ENCODE measurements around the gene GGTA1.

The GGTA1 gene

GRCh38 chr9:121498150-121498486, 1.5 kb downstream of the GGTA1 start:
- peaks cover 50% of the 10 kb centered on the region for H3K27me3 ChIP-seq (ENCODE audit: control insufficient read depth, insufficient read depth, low read length)
- peak overlapping the region; percentile 59 for H3K4me3 ChIP-seq (ENCODE audit: low read depth, low read length)
- H3K4me1 ChIP-seq (ENCODE audit: control insufficient read depth, insufficient read depth, low read length): no peaks in the 10 kb centered on the region
- H3K9me3 ChIP-seq (ENCODE audit: control insufficient read depth, insufficient read depth, low read length): no peaks in the 10 kb centered on the region
- H3K9ac ChIP-seq (ENCODE audit: low read depth, low read length): no peak overlapping the region
- H3K36me3 ChIP-seq (ENCODE audit: control insufficient read depth, insufficient read depth, low read length): no peaks in the 10 kb centered on the region

- Histone ChIP-seq H3K27me3 (ENCODE audit: control insufficient read depth, insufficient read depth, low read length) (peaks cover 38% of the 10 kb centered on the region), H3K9ac (ENCODE audit: low read depth, low read length) (no peak overlapping the region), H3K4me1 (ENCODE audit: control insufficient read depth, insufficient read depth, low read length) (no peaks in the 10 kb centered on the region)
Measured at GRCh38 chr9:121495976-121496375, 3.7 kb downstream of the GGTA1 start.

DNA sequence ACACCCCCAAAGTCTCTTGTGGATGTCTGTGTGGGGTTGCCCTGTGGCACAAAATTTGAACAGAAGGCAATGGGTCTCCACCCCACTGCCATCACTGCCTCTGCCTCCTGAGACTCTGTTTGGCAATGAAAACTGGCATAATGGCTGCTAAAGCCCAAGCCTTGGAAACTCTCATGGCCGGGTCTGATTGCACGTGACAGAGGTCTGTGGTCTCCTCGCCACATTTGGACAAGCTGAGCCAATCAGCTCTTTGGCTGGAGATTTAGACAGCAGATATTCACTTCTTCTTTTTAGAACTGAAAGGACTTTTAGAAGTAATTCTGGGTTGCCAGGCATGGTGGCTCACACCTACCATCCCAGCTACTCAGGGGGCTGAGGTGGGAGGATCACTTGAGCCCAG, 5.5 kb downstream of the GGTA1 start:
- H3K36me3 ChIP-seq (ENCODE audit: control insufficient read depth, insufficient read depth, low read length): no peaks in the 10 kb centered on the region
- no peaks in the 10 kb centered on the region for H3K4me1 ChIP-seq (ENCODE audit: control insufficient read depth, insufficient read depth, low read length)
- no peak overlapping the region for H3K9ac ChIP-seq (ENCODE audit: low read depth, low read length)
- H3K9me3 ChIP-seq (ENCODE audit: control insufficient read depth, insufficient read depth, low read length): no peaks in the 10 kb centered on the region
- no peak overlapping the region for H3K4me3 ChIP-seq (ENCODE audit: low read depth, low read length)
- peaks cover 22% of the 10 kb centered on the region for H3K27me3 ChIP-seq (ENCODE audit: control insufficient read depth, insufficient read depth, low read length)

More at GRCh38 chr9:121495976-121496375, 3.7 kb downstream of the GGTA1 start:
- no peaks in the 10 kb centered on the region for H3K9me3 ChIP-seq (ENCODE audit: control insufficient read depth, insufficient read depth, low read length)
- H3K4me3 ChIP-seq (ENCODE audit: low read depth, low read length): no peak overlapping the region
- no peaks in the 10 kb centered on the region for H3K36me3 ChIP-seq (ENCODE audit: control insufficient read depth, insufficient read depth, low read length)

- Histone ChIP-seq H3K4me3 (ENCODE audit: low read depth, low read length) (no peak overlapping the region), H3K36me3 (ENCODE audit: control insufficient read depth, insufficient read depth, low read length) (no peaks in the 10 kb centered on the region), H3K4me1 (ENCODE audit: control insufficient read depth, insufficient read depth, low read length) (no peaks in the 10 kb centered on the region), H3K27me3 (ENCODE audit: control insufficient read depth, insufficient read depth, low read length) (no peaks in the 10 kb centered on the region), H3K9ac (ENCODE audit: low read depth, low read length) (no peak overlapping the region), H3K9me3 (ENCODE audit: control insufficient read depth, insufficient read depth, low read length) (no peaks in the 10 kb centered on the region)
Measured at GRCh38 chr9:121491111-121491510, 8.5 kb downstream of the GGTA1 start.

DNA sequence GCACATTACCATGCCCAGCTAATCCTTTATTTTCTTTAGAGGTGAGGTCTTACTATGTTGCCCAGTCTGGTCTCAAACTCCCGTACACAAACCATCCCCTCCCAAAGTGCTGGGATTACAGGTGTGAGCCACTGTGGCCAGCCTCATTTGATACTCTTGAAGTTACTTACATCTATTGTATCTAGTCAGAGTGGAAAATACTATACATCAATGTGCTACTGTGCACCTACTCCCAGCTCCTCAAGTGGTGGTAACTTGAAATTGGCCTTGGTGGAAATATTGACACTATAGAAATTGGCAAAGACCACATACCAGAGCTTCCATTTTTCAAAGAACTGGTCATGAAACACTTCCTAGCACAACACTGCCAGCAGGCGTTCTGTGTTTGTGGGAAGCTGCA, 10.3 kb downstream of the GGTA1 start:
- no peak overlapping the region for H3K4me3 ChIP-seq (ENCODE audit: low read depth, low read length)
- no peaks in the 10 kb centered on the region for H3K27me3 ChIP-seq (ENCODE audit: control insufficient read depth, insufficient read depth, low read length)
- no peaks in the 10 kb centered on the region for H3K9me3 ChIP-seq (ENCODE audit: control insufficient read depth, insufficient read depth, low read length)
- H3K9ac ChIP-seq (ENCODE audit: low read depth, low read length): no peak overlapping the region
- no peaks in the 10 kb centered on the region for H3K4me1 ChIP-seq (ENCODE audit: control insufficient read depth, insufficient read depth, low read length)
- no peaks in the 10 kb centered on the region for H3K36me3 ChIP-seq (ENCODE audit: control insufficient read depth, insufficient read depth, low read length)

DNA sequence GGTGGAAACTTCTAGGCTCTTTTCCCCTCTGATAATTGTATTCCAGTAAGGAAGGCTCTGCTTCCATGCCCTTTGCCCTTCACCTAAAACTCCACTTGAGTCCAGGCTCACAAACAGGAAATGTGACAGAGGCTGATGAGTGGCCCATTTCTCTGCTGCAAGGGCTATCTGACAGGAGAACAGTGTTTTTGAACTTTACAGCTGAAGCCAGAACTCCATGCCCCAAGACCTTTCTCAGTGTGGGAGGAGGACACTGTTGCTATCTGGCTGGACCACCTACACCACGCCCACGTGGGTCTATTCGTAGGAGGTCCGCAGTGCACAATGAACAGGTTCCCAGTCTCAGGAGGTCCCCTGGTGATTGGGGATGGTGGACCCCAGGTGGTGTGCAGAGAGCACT, 13.6 kb downstream of the GGTA1 start:
- H3K27me3 ChIP-seq (ENCODE audit: control insufficient read depth, insufficient read depth, low read length): no peaks in the 10 kb centered on the region
- no peaks in the 10 kb centered on the region for H3K4me1 ChIP-seq (ENCODE audit: control insufficient read depth, insufficient read depth, low read length)
- H3K9me3 ChIP-seq (ENCODE audit: control insufficient read depth, insufficient read depth, low read length): no peaks in the 10 kb centered on the region
- no peaks in the 10 kb centered on the region for H3K36me3 ChIP-seq (ENCODE audit: control insufficient read depth, insufficient read depth, low read length)
- no peak overlapping the region for H3K9ac ChIP-seq (ENCODE audit: low read depth, low read length)
- no peak overlapping the region for H3K4me3 ChIP-seq (ENCODE audit: low read depth, low read length)

DNA sequence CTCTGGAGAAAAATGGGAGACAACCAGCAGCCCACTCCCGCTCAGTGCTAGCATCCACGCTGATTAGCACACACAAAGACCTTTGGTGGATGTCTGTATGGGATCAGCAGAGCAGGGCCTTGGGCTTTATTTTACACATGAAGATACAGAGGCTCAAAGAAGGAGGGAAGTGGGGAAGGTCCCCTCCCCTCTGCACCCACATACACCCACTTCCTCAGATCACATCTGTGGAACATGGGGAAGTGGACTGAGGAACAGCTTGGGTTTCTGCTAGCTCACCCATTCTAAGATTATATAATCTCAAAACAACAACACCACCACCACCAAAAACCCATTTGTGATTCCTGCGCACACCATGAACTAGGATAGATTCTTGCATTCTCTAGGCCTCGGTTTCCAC, 14.0 kb downstream of the GGTA1 start:
- H3K9me3 ChIP-seq (ENCODE audit: control insufficient read depth, insufficient read depth, low read length): no peaks in the 10 kb centered on the region
- H3K27me3 ChIP-seq (ENCODE audit: control insufficient read depth, insufficient read depth, low read length): no peaks in the 10 kb centered on the region
- no peaks in the 10 kb centered on the region for H3K4me1 ChIP-seq (ENCODE audit: control insufficient read depth, insufficient read depth, low read length)
- no peak overlapping the region for H3K4me3 ChIP-seq (ENCODE audit: low read depth, low read length)
- no peak overlapping the region for H3K9ac ChIP-seq (ENCODE audit: low read depth, low read length)
- no peaks in the 10 kb centered on the region for H3K36me3 ChIP-seq (ENCODE audit: control insufficient read depth, insufficient read depth, low read length)

GRCh38 chr9:121484651-121485446, 14.8 kb downstream of the GGTA1 start:
- no peaks in the 10 kb centered on the region for H3K36me3 ChIP-seq (ENCODE audit: control insufficient read depth, insufficient read depth, low read length)
- H3K9me3 ChIP-seq (ENCODE audit: control insufficient read depth, insufficient read depth, low read length): no peaks in the 10 kb centered on the region
- H3K27me3 ChIP-seq (ENCODE audit: control insufficient read depth, insufficient read depth, low read length): no peaks in the 10 kb centered on the region
- no peaks in the 10 kb centered on the region for H3K4me1 ChIP-seq (ENCODE audit: control insufficient read depth, insufficient read depth, low read length)
- H3K9ac ChIP-seq (ENCODE audit: low read depth, low read length): no peak overlapping the region
- no peak overlapping the region for H3K4me3 ChIP-seq (ENCODE audit: low read depth, low read length)

- Histone ChIP-seq H3K9ac (ENCODE audit: low read depth, low read length) (no peak overlapping the region), H3K27me3 (ENCODE audit: control insufficient read depth, insufficient read depth, low read length) (no peaks in the 10 kb centered on the region), H3K4me1 (ENCODE audit: control insufficient read depth, insufficient read depth, low read length) (no peaks in the 10 kb centered on the region), H3K4me3 (ENCODE audit: low read depth, low read length) (no peak overlapping the region), H3K9me3 (ENCODE audit: control insufficient read depth, insufficient read depth, low read length) (no peaks in the 10 kb centered on the region), H3K36me3 (ENCODE audit: control insufficient read depth, insufficient read depth, low read length) (no peaks in the 10 kb centered on the region)
Measured at GRCh38 chr9:121483473-121484031, 16.1 kb downstream of the GGTA1 start.

GRCh38 chr9:121483049-121483448, 16.6 kb downstream of the GGTA1 start:
- no peaks in the 10 kb centered on the region for H3K27me3 ChIP-seq (ENCODE audit: control insufficient read depth, insufficient read depth, low read length)

GRCh38 chr9:121478816-121479676, 20.6 kb downstream of the GGTA1 start:
- Histone ChIP-seq H3K9ac (ENCODE audit: low read depth, low read length) (no peak overlapping the region), H3K27me3 (ENCODE audit: control insufficient read depth, insufficient read depth, low read length) (peaks cover 3% of the 10 kb centered on the region)

More at GRCh38 chr9:121483049-121483448, 16.6 kb downstream of the GGTA1 start:
- no peaks in the 10 kb centered on the region for H3K9me3 ChIP-seq (ENCODE audit: control insufficient read depth, insufficient read depth, low read length)
- H3K4me1 ChIP-seq (ENCODE audit: control insufficient read depth, insufficient read depth, low read length): no peaks in the 10 kb centered on the region
- H3K4me3 ChIP-seq (ENCODE audit: low read depth, low read length): no peak overlapping the region
- H3K9ac ChIP-seq (ENCODE audit: low read depth, low read length): no peak overlapping the region
- H3K36me3 ChIP-seq (ENCODE audit: control insufficient read depth, insufficient read depth, low read length): no peaks in the 10 kb centered on the region

More at GRCh38 chr9:121478816-121479676, 20.6 kb downstream of the GGTA1 start:
- Histone ChIP-seq H3K36me3 (ENCODE audit: control insufficient read depth, insufficient read depth, low read length) (no peaks in the 10 kb centered on the region), H3K4me3 (ENCODE audit: low read depth, low read length) (no peak overlapping the region), H3K9me3 (ENCODE audit: control insufficient read depth, insufficient read depth, low read length) (no peaks in the 10 kb centered on the region), H3K4me1 (ENCODE audit: control insufficient read depth, insufficient read depth, low read length) (no peaks in the 10 kb centered on the region)
